GM04503 (cell line): ENCODE data around the gene PPP5C.

Experiments
- DNase-seq: peaks from one replicate; pipeline ENCODE4 v3.0.0-alpha.2; 2012; ENCODE audit warnings: low read depth

PPP5C gene

DNA sequence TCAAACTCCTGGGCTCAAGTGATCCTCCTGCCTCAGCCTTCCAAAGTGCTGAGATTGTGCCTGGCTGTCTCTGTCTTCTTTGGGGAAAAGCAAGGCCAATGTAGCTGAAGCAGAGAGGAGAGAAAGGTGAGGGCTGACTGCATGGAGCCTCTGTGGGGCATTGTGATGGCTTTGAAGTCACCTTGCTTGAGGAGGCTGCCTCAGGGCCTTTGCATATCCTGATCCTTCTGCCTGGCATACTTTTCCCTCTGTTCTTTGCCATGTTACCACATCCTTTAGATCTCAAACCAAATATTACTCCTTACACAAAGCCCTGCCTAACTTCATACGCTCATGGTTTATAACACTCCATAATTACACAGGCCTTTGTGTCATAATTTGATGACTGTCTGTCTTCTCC is 9.4 kb upstream of the PPP5C start:
- DNase-seq = no peak

DNA sequence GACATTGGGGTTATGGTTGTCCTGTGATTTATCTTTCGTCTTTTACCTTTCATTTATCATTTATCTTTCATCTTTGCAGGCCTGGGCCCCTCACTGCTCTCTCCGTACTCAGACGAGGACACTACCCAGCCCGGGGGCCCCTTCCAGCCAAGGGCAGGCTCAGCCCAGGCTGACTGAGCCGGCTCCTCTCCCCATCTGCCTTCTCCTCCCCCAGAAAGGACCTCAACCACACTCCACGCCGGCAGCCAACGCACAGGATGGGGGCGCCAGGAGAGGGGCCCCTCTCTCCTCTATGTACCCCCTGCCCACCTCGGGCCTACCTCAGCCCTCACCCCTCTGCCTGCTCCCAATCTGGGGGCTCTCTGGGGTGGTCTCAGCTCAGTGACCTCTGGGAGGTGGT is 7.4 kb upstream of the PPP5C start:
- DNase-seq = no peak

DNA sequence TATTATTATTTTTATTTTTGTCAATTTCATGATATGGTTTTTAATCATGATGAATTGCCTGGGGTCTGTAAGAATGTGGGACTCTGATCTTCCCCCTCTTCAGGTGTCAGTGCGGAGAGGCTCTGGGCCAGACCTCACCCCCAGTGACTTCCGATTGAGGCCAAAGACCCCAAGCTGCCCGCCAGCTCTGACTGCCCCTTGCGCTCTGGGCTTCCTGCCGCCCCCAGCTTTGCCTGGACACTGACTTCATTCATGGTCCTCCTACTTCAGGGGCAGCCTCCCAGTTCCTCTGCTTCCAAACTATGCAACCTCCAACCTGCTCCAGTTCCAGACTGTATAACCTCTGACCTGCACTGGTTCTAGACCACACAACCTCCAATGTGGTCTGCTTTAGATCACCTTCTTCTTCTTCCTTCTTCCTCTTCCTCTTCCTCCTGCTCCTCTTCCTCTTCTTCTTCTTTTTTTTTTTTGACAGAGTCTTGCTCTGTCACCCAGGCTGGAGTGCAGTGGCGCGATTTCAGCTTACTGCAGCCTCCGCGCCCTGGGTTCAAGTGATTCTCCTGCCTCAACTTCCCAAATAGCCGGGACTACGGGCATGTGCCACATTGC is 6.7 kb upstream of the PPP5C start:
- no peak for DNase-seq

DNA sequence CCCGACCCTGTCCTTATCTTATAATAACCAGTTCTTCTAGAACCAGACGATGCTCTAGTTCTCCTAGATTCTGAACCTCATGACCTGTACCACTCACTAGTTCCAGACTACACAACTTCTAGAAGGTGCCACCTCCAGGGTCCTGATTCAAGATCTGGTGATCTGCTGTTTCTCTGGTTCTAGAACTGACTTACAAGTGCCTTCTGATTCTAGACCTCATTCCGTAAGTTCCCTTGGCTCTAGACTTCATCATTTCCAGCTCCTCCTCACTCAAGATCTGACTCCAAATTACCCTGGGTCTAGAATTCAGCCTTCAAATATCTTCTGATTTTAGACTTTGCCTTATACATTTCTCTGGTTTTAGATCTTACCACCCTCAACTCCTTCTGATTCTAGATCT is 5.0 kb upstream of the PPP5C start:
- no peak for DNase-seq

DNA sequence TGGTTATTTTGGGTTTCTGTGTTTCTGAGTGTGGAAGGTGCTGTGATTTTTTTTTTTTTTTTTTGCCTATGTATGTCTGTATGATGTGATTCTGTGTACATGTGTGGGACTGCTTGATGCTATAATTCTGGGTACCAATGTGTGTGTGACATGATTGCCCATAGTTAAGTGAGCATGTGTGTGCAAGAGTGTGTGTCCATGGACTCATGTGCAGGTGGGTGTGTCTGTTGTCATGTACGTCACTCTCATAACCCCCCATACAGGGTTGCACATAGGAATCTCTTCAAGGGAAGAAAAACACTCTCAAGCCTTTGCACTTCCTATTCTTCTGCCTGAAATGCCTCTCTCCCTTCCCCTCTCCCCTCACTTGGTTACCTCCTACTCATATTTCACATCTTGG is 2.5 kb upstream of the PPP5C start:
- no peak for DNase-seq

- DNase-seq = no peak
These were observed 1.7 kb upstream of the PPP5C start for GRCh38 chr19:46345157-46345556.

GRCh38 chr19:46347572-46347883 is 641 bp downstream of the PPP5C start:
- no peak for DNase-seq

GRCh38 chr19:46347985-46348384 is 1.1 kb downstream of the PPP5C start:
- no peak for DNase-seq

DNA sequence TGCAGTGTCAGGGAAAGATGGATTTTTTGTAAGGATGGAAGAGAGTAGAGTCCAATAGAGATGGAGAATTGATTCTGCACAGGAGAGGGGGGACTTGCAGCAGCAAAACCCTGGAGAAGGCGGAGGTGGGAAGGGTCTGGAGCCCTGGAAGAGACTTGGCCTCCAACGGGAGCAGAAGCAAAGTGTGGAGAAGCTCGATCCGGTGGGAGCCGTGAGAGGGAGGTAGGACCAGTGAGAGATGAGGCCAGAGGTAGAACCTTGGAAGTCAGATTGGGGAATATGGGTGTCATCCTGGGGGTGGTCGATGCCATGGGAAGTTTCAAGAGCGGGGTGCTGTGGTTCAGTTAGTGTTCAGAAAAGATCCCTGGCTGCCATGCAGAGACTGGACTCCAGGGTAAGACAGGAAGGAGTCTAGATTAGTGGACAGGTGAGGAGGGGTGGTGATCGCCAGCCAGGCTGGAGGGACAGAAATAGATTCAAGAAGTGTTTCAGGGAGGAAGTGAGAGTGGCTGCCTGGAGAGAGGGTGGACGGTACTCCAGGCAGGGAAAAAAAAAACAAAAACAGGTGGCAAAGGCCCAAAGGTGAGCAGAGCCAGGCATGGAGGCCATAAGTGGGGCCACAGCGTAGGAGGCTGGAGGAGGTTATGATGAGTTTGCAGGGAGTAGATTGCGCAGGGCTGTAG is 2.6 kb downstream of the PPP5C start:
- no peak for DNase-seq

- no peak for DNase-seq
These were observed 3.3 kb downstream of the PPP5C start for GRCh38 chr19:46350029-46350757.

DNA sequence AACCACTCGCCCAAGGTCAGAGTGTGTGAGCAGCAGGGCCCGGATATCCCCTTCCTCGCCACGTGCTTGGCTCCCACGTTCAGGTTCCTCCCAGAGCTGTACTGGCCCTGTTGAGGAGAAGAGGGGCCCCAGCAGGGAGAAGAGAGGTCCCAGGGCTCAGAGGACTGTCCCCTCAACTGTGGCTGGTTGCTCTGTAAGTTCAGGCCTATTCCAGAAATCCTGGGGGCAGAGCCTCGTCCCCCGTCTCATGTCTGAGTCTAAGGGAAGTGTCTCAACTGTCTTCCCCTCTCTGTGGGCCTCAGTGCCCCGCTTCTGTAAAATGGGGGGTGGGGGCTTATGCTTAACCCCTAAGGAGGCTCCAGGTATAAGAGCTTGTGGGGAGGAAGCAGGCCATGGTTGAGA is 3.9 kb downstream of the PPP5C start:
- no peak for DNase-seq

GRCh38 chr19:46351241-46352041 is 4.6 kb downstream of the PPP5C start:
- no peak for DNase-seq

- DNase-seq = no peak
These were observed 7.0 kb downstream of the PPP5C start for GRCh38 chr19:46353730-46354528.

DNA sequence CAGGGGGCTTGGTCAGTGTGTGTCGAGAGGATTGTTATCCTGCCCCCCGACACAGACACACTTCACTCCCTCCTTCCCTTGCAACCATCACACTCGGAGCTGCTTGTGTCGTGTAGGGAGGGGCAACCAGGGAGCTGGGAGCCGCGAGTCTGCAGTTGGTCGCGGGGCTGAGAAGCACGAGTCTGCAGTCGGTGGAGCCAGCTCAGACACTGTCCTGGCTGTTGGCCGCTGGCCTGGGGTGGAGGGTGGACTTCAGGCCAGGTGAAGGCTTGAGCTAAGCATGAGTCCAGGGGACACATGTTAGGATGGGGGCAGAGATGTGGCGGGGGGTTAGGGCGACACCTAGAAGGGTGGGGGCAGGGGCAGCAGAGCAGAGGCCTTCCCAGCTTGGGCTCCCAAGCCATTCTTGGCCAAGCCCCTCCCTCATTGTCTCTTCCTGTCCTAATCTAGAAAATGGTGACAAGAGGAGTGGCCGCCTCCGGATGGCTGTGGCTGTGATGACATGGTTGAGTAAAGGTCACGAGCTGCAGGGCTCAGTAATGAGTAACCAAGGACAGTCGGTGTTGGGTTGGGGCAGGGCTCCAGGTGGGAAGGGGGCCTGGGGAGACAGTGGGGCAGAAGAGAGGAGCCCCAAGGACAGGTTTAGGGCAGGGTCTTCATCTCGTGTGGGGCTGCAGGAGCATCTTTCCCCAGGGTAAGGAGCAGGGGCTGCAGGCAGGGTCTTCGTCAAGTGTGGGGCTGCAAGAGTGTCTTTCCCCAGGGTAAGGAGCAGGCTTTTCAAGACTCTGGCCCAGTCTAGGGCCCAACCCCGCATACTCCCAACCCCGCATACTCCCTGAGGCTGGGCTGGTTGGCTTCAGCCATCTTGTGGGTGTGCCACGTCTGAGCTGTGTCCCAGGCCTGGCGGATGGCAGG is 8.6 kb downstream of the PPP5C start:
- no peak for DNase-seq

GRCh38 chr19:46356149-46357055 is 9.5 kb downstream of the PPP5C start:
- no peak for DNase-seq

- DNase-seq = no peak
These were observed 11.1 kb downstream of the PPP5C start for GRCh38 chr19:46357846-46358583.

DNA sequence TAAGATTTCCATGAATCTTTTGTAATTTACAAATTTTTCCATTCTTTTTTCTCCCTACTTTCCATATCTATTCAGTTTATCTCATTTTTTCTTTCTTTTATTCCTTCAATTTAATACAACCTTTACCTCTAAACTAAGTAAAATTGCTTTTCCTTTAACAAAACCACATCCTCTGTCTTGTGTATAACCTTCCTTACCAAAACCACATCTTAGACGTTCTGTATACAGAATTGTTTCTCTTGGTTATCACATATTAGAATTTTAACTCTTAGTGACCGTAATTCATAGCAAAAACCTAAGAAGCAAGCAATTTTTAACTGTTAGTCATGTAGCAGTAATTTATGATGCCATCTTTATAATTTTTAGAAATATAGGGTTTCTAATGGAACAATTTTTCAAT is 15.0 kb downstream of the PPP5C start:
- DNase-seq = no peak

GRCh38 chr19:46364359-46364758 is 17.5 kb downstream of the PPP5C start:
- DNase-seq = no peak

DNA sequence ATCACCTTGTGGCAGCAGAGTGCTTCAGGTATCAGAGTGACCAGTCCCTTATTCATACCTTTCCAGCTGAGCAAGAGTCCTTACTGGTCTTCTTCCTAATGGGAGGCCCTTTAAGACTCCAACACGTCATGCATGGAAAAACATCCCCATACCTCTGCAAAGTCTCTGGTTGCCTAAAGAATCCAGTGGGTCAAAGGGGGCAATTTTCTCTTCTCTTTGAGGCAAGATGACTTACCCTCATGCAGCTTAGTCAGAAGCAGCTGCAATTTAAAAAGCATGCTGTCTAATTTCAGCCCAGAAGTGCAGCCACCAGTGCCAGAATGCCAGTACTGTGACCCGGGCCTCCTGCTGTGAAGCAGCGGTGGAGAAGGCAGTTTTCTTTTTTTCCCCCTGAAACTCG is 18.7 kb downstream of the PPP5C start:
- DNase-seq = no peak
